ENCODE measurements around the gene CRCP. TPM values are rescaled to one million over a fixed set of nuclear protein-coding genes. Genes with fewer than 3 reads are reported as not detected.
"Not testable (repeated sequence)": the region's sequence is repeated elsewhere in the genome, so short reads cannot be mapped to it uniquely, and the experiment has no call there.

The CRCP gene
- total RNA-seq, 2 donors from 2014 or later, result 17.4 to 19.1 TPM

GRCh38 chr7:66152371-66153191, 37.9 kb downstream of the CRCP start:
- H3K4me3 ChIP-seq, result no peak overlapping the region
- DNase-seq (no peak), ATAC-seq (no peak)
- H3K27ac ChIP-seq, result peak overlapping the region in 2 of 4 donors; percentile 8 to 38
- TF ChIP-seq POLR2A (IDR thresholded peaks at IDR 0.05) (no peak), CTCF (IDR thresholded peaks at IDR 0.05) (no peak)
- H3K36me3 ChIP-seq (replicated peaks in 1 of 2; ENCODE audit: insufficient read depth in 1 of 2, low read depth in 2 of 2), result peaks cover 6 to 15% of the 10 kb centered on the region in 2 donors
- intact Hi-C loops (cut with DNase I), result no loop called here
- WGBS, 2 donors, result 60 to 64% methylated on average over 12 of the region's 12 CpGs
- peaks cover 42% of the 10 kb centered on the region for H3K4me1 ChIP-seq
- no peaks in the 10 kb centered on the region for H3K27me3 ChIP-seq
- no peaks in the 10 kb centered on the region for H3K9me3 ChIP-seq

- H3K4me3 ChIP-seq, result no peak overlapping the region
- H3K27ac ChIP-seq, result no peak overlapping the region
- ATAC-seq (no peak), DNase-seq (no peak)
- TF ChIP-seq CTCF (IDR thresholded peaks at IDR 0.05), result no peak
- TF ChIP-seq POLR2A (IDR thresholded peaks at IDR 0.05), result no peak
- H3K4me1 ChIP-seq, result peaks cover 36% of the 10 kb centered on the region
- 93 to 98% methylated on average over 7 to 11 of the region's 11 CpGs for WGBS, 2 donors
- intact Hi-C loops (cut with DNase I), result no loop called here
- peaks cover 6 to 15% of the 10 kb centered on the region in 2 donors for H3K36me3 ChIP-seq (replicated peaks in 1 of 2; ENCODE audit: insufficient read depth in 1 of 2, low read depth in 2 of 2)
- H3K9me3 ChIP-seq, result no peaks in the 10 kb centered on the region
- no peaks in the 10 kb centered on the region for H3K27me3 ChIP-seq
Measured at GRCh38 chr7:66153691-66154090, 39.0 kb downstream of the CRCP start.

- H3K27ac ChIP-seq; intact Hi-C loops (cut with DNase I); ATAC-seq; H3K4me3 ChIP-seq; H3K9me3 ChIP-seq; H3K27me3 ChIP-seq; DNase-seq: not testable (repeated sequence)
- 97 to 98% methylated on average over 7 of the region's 7 CpGs for WGBS, 2 donors
- H3K36me3 ChIP-seq (replicated peaks in 1 of 2; ENCODE audit: insufficient read depth in 1 of 2, low read depth in 2 of 2), result peaks cover 6 to 15% of the 10 kb centered on the region in 2 donors
- peaks cover 19% of the 10 kb centered on the region for H3K4me1 ChIP-seq
Measured at GRCh38 chr7:66156035-66156434, 41.4 kb downstream of the CRCP start.

- ATAC-seq (no peak), DNase-seq (no peak)
- intact Hi-C loops (cut with DNase I), result no loop called here
- Histone ChIP-seq H3K27ac (no peak overlapping the region), H3K9me3 (no peaks in the 10 kb centered on the region), H3K4me1 (peaks cover 12% of the 10 kb centered on the region), H3K4me3 (no peak overlapping the region), H3K36me3 (replicated peaks in 1 of 2; ENCODE audit: insufficient read depth in 1 of 2, low read depth in 2 of 2) (peaks cover 4 to 12% of the 10 kb centered on the region in 2 donors), H3K27me3 (no peaks in the 10 kb centered on the region)
- TF ChIP-seq CTCF (IDR thresholded peaks at IDR 0.05), result no peak
- no peak for TF ChIP-seq POLR2A (IDR thresholded peaks at IDR 0.05)
- 57 to 79% methylated on average over 3 of the region's 3 CpGs for WGBS, 2 donors
Measured at GRCh38 chr7:66157060-66157459, 42.4 kb downstream of the CRCP start.

- intact Hi-C loops (cut with DNase I), result no loop called here
- H3K36me3 ChIP-seq (replicated peaks in 1 of 2; ENCODE audit: insufficient read depth in 1 of 2, low read depth in 2 of 2), result no peaks in the 10 kb centered on the region
- H3K4me1 ChIP-seq, result no peaks in the 10 kb centered on the region
- ATAC-seq (no peak), DNase-seq (no peak)
- no peaks in the 10 kb centered on the region for H3K27me3 ChIP-seq
- H3K9me3 ChIP-seq, result no peaks in the 10 kb centered on the region
- no peak overlapping the region for H3K4me3 ChIP-seq
- WGBS, 2 donors, result 91 to 98% methylated on average over 4 of the region's 4 CpGs
- H3K27ac ChIP-seq, result no peak overlapping the region
- no peak for TF ChIP-seq POLR2A (IDR thresholded peaks at IDR 0.05)
- TF ChIP-seq CTCF (IDR thresholded peaks at IDR 0.05), result no peak
Measured at GRCh38 chr7:66162622-66163021, 48.0 kb downstream of the CRCP start.

Measured in body of pancreas (tissue), 4 donors.